ENCODE measurements around the gene EDEM2.
"Not testable (repeated sequence)": the region's sequence is repeated elsewhere in the genome, so short reads cannot be mapped to it uniquely, and the experiment has no call there.

EDEM2 gene, protein sequence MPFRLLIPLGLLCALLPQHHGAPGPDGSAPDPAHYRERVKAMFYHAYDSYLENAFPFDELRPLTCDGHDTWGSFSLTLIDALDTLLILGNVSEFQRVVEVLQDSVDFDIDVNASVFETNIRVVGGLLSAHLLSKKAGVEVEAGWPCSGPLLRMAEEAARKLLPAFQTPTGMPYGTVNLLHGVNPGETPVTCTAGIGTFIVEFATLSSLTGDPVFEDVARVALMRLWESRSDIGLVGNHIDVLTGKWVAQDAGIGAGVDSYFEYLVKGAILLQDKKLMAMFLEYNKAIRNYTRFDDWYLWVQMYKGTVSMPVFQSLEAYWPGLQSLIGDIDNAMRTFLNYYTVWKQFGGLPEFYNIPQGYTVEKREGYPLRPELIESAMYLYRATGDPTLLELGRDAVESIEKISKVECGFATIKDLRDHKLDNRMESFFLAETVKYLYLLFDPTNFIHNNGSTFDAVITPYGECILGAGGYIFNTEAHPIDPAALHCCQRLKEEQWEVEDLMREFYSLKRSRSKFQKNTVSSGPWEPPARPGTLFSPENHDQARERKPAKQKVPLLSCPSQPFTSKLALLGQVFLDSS

GRCh38 chr20:35146920-35147574 is at the start of gene EDEM2:
TSS of gene EDEM2 (minus strand) at chr20:35147336. CDS start at chr20:35147258, 78 bp downstream.
- DNase-seq: peak in 1 of 2 experiments; percentile 75

DNA sequence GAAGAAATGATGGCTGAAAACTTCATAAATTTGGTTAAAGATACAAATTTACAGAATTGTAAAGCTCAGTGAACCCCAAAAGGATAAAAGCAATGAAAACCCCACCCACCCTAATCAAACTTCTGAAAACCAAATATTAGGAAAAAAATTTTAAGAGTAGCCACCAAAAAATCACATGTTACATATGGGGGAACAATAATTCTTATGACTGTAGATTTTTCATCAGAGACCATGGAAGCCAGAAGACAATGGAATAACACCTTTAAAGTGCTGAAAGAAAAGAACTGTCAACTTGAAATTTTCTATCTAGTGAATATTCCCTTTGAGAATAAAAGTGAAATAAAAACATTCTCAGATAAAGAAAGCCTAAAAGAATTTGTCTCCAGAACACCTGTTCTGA is 49.2 kb upstream of the EDEM2 start:
- no peak for DNase-seq

DNA sequence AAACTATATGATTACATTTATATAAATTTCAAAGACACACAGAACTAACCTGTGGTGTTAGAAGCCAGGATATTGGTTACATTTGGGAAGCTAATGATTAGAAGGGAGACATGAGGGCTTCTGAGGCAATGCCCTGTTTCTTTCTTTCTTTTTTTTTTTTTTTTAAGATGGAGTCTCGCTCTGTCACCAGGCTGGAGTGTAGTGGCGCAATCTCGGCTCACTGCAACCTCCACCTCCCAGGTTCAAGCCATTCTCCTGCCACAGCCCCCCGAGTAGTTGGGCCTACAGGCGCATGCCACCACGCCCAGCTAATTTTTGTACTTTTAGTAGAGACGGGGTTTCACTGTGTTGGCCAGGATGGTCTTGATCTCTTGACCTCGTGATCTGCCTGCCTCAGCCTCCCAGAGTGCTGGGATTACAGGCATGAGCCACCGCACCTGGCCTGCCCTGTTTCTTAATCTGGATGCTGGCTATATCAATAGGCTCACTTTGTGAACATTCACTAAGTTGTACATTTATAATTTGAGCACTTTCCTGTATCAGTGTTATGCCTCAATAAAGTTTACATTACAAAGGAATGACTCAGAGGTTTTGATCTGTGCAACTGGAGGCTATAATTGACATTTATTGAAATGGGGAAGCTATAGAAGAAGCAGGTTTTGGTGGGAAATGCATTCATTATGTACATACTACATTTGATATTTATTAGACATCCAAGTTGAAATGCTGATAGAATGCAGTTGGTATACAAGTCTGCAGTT is 46.1 kb upstream of the EDEM2 start:
- DNase-seq: not testable (repeated sequence)

GRCh38 chr20:35192118-35192872 is 45.2 kb upstream of the EDEM2 start:
- no peak for DNase-seq

DNA sequence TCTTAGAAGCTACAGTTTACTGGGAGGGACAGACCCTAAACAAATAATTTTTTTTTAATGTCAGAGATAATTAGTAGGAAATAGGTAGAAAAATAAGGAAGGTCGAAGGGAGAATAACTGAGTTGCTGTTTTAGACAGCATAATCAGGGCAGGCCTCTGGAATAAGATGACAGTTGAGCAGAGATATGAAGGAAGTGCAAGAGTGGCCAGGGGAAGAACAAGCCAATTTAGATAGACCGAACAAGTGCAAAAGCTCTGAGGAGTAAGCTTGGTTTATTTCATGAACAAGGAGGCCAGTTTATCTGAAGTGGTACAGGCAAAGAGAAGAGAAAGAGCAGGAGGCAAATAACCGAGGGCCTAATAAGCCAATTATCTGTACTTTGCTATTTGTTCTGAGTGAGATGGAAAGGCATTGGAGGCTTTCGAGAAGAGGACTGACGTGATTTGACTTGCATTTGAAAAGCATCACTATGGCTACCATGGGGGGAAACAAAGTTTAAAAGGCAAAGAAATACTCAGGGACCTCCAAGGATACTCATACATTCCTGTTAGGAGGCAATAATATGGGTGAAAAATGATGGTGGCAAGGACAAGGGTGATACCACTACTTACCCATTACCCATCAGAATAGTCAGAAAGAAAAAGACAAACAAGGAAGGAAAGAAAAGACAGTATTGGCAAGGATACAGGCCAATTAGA is 44.4 kb upstream of the EDEM2 start:
- DNase-seq: no peak

GRCh38 chr20:35190556-35190955 is 43.4 kb upstream of the EDEM2 start:
- no peak for DNase-seq

DNA sequence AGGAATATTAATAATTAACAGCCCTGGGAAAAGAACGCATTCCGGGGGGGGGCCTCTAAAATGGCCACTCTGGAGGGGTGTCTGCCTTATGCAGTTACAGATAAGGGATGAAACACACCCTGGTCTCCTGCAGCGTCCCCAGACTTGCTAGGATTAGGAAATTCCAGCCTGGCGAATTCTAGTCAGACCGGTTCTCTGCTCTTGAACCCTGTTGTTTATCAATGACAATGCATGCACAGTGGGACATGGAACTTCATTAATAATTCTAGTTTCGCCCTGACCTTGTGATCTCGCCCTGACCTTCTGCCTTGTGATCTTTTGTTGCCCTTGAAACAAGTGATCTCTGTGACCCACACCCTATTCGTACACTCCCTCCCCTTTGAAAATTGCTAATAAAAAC is 42.1 kb upstream of the EDEM2 start:
- DNase-seq: not testable (repeated sequence)

DNA sequence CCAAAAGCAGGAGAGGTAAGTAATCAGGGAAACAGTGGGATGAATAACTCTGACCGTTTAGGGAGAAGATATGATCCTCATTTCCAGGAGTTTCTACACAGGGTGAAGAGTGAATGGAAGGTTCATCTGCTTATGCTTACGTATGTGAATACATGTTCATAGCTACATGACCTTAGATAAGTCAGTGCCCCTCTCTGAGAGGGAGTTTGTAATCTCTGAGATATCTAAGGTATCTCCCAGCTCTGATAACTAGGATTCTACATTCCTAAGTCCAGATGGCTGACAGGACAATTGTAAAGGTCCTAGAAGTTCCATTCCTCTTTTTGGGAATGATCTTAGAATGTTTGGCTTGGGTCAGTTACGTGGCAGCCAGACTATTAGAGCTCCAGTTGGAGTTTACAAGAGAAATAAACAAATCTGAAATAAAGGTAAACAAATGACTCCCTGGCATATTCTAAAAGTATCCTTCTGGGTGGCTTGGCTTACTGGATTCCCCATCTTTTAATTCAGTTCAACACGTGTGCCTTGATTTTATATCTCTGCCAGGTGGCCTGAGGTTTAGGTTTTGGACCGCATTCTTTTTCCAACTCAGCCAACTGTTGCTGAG is 40.6 kb upstream of the EDEM2 start:
- DNase-seq: no peak

DNA sequence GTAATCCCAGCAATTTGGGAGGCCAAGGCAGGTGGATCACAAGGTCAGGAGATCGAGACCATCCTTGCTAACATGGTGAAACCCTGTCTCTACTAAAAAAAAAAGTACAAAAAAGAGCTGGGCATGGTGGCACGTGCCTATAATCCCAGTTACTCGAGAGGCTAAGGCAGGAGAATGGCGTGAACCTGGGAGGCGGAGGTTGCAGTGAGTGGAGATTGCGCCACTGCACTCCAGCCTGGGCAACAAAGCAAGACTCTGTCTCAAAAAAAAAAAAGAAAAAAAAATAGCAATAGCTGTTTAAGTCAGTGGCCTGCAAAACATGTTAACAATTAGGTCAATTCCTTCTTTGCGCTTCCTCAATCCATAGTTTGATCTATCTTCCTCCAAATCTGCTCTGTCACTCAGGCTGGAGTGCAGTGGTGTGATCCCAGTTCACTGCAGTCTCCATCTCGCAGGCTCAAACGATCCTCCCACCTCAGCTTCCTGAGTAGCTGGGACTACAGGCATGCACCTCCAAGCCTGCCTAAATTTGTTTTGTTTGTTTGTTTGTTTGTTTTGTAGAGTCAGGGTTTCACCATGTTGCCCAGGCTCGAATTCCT is 39.7 kb upstream of the EDEM2 start:
- not testable (repeated sequence) for DNase-seq

- no peak for DNase-seq
These were observed 34.6 kb upstream of the EDEM2 start for GRCh38 chr20:35181731-35182130.

- DNase-seq: no peak
These were observed 33.1 kb upstream of the EDEM2 start for GRCh38 chr20:35180266-35180665.

GRCh38 chr20:35179292-35180212 is 32.4 kb upstream of the EDEM2 start:
- no peak for DNase-seq

- no peak for DNase-seq
These were observed 29.0 kb upstream of the EDEM2 start for GRCh38 chr20:35176132-35176531.

GRCh38 chr20:35174458-35175216 is 27.5 kb upstream of the EDEM2 start:
- DNase-seq: no peak

DNA sequence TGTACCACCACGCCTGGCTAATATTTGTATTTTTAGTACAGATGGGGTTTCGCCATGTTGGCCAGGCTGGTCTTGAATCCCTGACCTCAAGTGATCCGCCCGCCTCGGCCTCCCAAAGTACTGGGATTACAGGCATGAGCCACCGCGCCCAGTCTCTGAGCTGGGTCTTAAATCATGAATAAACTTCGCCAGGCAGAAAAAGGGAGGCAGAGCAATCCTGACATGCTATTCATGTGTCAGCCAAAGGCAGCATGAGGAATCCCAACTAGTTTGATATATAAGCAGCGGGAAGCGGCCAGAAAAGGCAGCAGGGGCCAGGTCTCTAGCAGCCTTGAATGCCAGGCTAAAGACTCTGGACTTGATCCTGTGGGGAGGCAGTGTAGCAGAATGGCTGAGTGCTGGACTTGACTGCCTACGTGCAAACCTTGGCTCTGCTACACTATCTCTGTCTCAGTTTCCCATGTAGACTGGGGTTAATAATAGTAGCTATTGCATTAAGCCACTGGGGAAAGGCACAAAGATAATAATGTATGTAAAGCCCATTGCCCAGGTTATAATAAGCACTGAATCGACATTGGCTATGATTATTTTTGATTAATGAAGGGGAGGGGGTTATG is 26.5 kb upstream of the EDEM2 start:
- no peak for DNase-seq

GRCh38 chr20:35172434-35172806 is 25.3 kb upstream of the EDEM2 start:
- no peak for DNase-seq

DNA sequence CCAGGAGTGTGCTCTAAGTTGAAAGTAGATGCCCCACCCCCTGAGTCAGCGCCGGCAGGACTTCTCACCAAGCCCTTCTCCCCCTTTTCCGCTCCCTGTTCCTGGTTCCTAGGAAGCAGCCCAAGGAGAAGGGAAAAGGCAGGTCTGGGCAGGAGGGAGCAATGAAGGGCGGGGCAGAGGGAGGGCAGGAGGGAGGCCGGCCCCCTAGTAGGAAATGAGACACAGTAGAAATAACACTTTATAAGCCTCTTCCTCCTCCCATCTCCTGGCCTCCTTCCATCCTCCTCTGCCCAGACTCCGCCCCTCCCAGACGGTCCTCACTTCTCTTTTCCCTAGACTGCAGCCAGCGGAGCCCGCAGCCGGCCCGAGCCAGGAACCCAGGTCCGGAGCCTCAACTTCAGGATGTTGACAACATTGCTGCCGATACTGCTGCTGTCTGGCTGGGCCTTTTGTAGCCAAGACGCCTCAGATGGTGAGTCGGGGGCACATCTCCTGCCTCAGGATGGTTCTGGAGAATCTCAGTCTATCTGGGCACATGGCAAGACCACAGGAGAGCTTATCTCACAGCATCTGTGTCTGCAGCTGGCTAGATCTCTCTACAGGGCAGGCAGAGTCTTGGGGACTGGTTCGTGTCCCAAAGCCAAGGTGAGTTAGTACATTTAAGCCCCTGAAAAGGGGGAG is 24.8 kb upstream of the EDEM2 start, which contains the start of gene PROCR:
Gene PROCR (plus strand): TSS at position 320 of the 681 bp plus-strand sequence. CDS start 83 bp downstream, at position 403.
- DNase-seq: no peak

DNA sequence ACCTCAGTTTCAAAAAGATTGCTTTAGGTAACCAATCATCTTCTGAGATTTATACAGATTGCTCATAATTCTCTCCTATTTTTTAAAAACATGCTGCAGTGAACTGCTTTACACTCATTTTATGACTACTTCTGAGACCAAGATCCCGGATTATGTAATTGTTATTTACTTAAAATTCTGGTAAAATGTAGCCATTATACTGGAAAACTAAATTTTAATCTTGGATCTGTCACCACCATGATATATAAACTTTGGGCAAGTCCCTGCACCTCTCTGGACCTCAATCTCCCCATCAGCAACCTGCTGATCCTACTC is 24.3 kb upstream of the EDEM2 start:
- no peak for DNase-seq

Measured in cerebellar nuclear complex (tissue), 1 donor.